HepG2 (cell line): ENCODE data around the gene AUH. TPM values are rescaled to one million over a fixed set of nuclear protein-coding genes. Genes with fewer than 3 reads are reported as not detected.
A peak's percentile ranks its signal among the peaks of the same experiment; 100 is the strongest.

ENCODE experiments used
- ARID5B ChIP-seq: IDR thresholded peaks from 2 replicates; pipeline ENCODE4 v1.4.0; 2020; ENCODE audit warnings: mild to moderate bottlenecking, missing genetic modification reagents
- E2F5 ChIP-seq: sonication (generic); formaldehyde crosslinking; conservative IDR thresholded peaks from 2 replicates; pipeline ENCODE4 v1.4.0; 2020; ENCODE audit warnings: missing genetic modification reagents
- GABPA ChIP-seq, 2 experiments: IDR thresholded peaks; 2 replicates each; pipeline ENCODE4 v1.6.1; 2011 to 2016; ENCODE audit warnings: low read depth in 2 of 2, low read length in 1 of 2, missing biosample characterization in 1 of 2, missing genetic modification characterization in 1 of 2
- GATAD2A ChIP-seq: IDR thresholded peaks from 2 replicates; pipeline ENCODE4 v1.6.1; 2016
- HHEX ChIP-seq: IDR thresholded peaks from 2 replicates; pipeline ENCODE4 v1.6.1; 2016; ENCODE audit warnings: control low read depth
- HNRNPK ChIP-seq: fragments of 200-400 bp; formaldehyde crosslinking; IDR thresholded peaks from 2 replicates; pipeline ENCODE4 v1.6.1; 2018; ENCODE audit warnings: low read length, low read depth, moderate library complexity, mild to moderate bottlenecking; ENCODE audit not compliant: poor library complexity, severe bottlenecking
- PHF5A ChIP-seq: IDR thresholded peaks from one replicate; pipeline ENCODE4 v1.6.1; 2018; ENCODE audit warnings: low read depth, missing genetic modification reagents; ENCODE audit not compliant: unreplicated experiment
- REXO4 ChIP-seq: sonication (generic); formaldehyde crosslinking; IDR thresholded peaks from 2 replicates; pipeline ENCODE4 v1.8.0; 2022; ENCODE audit warnings: missing genetic modification reagents, mild to moderate bottlenecking, borderline replicate concordance
- RXRA ChIP-seq: sonication (generic); formaldehyde crosslinking; IDR thresholded peaks from 2 replicates; pipeline ENCODE4 v1.5.1; 2020; ENCODE audit warnings: missing genetic modification reagents
- polyA plus RNA-seq, 8 experiments: library from polyadenylated mRNA; depleted of rRNA in 3 of 8; stranded (reverse) in 7 of 8; unstranded in 1 of 8; fragments of >200 nt; fragmentation: Illumina TruSeq in 4 of 8; extraction: Trizol in 4 of 8; gene quantifications; 2 replicates each; pipeline versions ENCODE4 v1.2.1 to v1.2.3, GENCODE V29; 2011 to 2016; ENCODE audit warnings: low read depth in 4 of 8, missing spikeins in 1 of 8, mixed read lengths in 1 of 8; ENCODE audit not compliant: insufficient read depth in 1 of 8
- total RNA-seq, 5 experiments: library from RNA; depleted of rRNA; stranded (reverse); fragments of >200 nt; fragmentation: Illumina TruSeq; extraction: Trizol; gene quantifications; 2 replicates each; pipeline ENCODE4 v1.2.3, GENCODE V29; 2016; ENCODE audit warnings: low read depth in 1 of 5

Gene AUH
- total and polyA plus RNA-seq, 2 of the 13 experiments (the other 11 are each of a cell fraction or from before 2014, with no cell fraction given) = 25.8 to 31.9 TPM

GRCh38 chr9:91186632-91187108 is 175.0 kb downstream of the AUH start (continued):
- no peak for TF ChIP-seq HHEX (CRISPR knock-in tag)
- 0 out of 2 replicates have a peak, but pooled peaks have one; percentile 12 for TF ChIP-seq ARID5B (CRISPR knock-in tag)
- TF ChIP-seq GATAD2A (CRISPR knock-in tag) = no peak
- no peak for TF ChIP-seq HNRNPK
- no peak for TF ChIP-seq E2F5 (CRISPR knock-in tag)
- peak; percentile 44; the same call in 1 of the 2 replicates for TF ChIP-seq RXRA
- TF ChIP-seq PHF5A (CRISPR knock-in tag) = no peak
- TF ChIP-seq GABPA (IDR thresholded peaks at IDR 0.05; ENCODE audit: low read depth, low read length) = no peak
- TF ChIP-seq GABPA (CRISPR knock-in tag; IDR thresholded peaks at IDR 0.05; ENCODE audit: low read depth) = no peak
- TF ChIP-seq REXO4 (CRISPR knock-in tag) = no peak
